ENCODE results near the gene GRIA2.
A peak's percentile ranks its signal among the peaks of the same experiment; 100 is the strongest.

GRIA2 gene

DNA sequence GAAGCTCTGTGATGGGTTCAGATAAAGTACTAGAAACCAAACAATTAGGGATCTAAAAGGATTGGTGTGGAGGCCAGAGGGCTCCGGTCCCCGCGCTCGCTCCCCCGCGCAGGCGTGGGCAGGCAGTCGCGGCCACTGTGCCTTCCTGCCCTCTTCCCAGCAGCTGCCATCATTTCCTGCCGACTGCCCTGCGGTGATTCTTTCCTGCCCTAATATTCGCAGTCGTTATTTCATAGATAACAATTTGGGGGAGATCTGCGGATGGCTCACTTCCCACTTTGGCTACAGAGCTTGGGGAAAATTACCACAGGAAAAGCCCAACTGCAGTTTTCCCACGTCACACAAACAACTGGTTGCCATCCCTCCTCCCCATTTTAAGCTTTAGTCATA lies 2.2 kb downstream of the GRIA2 start:
- Histone ChIP-seq H3K9me3 (ENCODE audit: control insufficient read depth, low read length) (no peaks in the 10 kb centered on the region), H3K14ac (ENCODE audit: low read length in 2 of 2) (no peak overlapping the region), H3K27ac (ENCODE audit: low read length, poor library complexity, severe bottlenecking) (no peak overlapping the region), H3K4me1 (ENCODE audit: control insufficient read depth, insufficient read depth, low read depth, low read length) (peaks cover 19% of the 10 kb centered on the region), H3K36me3 (ENCODE audit: control insufficient read depth in 1 of 2, insufficient read depth in 2 of 2, low read depth in 1 of 2, low read length in 2 of 2) (no peaks in the 10 kb centered on the region), H3K4me2 (ENCODE audit: low read length, poor library complexity, severe bottlenecking) (peak overlapping the region; percentile 98), H3K23ac (ENCODE audit: low read length in 2 of 2) (no peak overlapping the region), H3K27me3 (ENCODE audit: control insufficient read depth in 1 of 2, insufficient read depth in 1 of 2, low read length in 2 of 2) (peaks cover 22 to 50% of the 10 kb centered on the region in 2 experiments), H3K9ac (ENCODE audit: low read length) (peak overlapping the region; percentile 45), H2BK5ac (ENCODE audit: low read depth, low read length, poor library complexity, severe bottlenecking) (no peak overlapping the region), H3K4me3 (ENCODE audit: insufficient read depth in 1 of 2, low read depth in 1 of 2, low read length in 2 of 2) (peak overlapping the region; percentile 64 to 78), H2AK5ac (ENCODE audit: low read length, severe bottlenecking) (no peak overlapping the region), H2BK15ac (ENCODE audit: low read depth, poor library complexity, severe bottlenecking) (no peak overlapping the region), H2BK120ac (ENCODE audit: low read depth, low read length) (no peak overlapping the region), H3K4ac (ENCODE audit: low read depth in 1 of 2, low read length in 2 of 2) (no peak overlapping the region), H4K8ac (ENCODE audit: low read length) (no peak overlapping the region), H4K91ac (ENCODE audit: low read length) (no peak overlapping the region), H3K79me1 (replicated peaks; ENCODE audit: low read length, poor library complexity, severe bottlenecking) (no peaks in the 10 kb centered on the region), H2AFZ (ENCODE audit: low read depth, low read length) (no peak overlapping the region), H3K18ac (ENCODE audit: low read depth in 1 of 2, low read length in 2 of 2) (no peak overlapping the region), H2BK12ac (ENCODE audit: low read length in 2 of 2) (no peak overlapping the region)
- WGBS, result 6% methylated on average over 15 of the region's 15 CpGs
- no peak for DNase-seq

DNA sequence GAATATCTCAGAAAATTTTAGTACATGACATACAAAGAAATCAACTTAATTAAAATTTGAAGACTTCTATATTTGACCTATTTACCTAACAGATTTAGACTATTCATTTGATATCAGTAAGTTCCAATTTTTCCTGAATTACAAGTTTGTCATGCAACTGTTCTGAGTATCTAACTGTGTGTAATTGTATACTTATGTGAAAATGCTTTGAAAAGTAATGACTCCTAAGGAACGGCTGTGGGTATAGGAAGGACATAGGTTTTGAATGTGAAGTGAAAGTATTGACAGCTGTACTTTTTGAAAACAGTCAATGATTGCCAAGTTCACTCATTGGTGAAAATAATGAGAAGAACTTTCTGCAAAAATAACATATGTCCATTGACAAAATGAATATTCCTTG lies 2.9 kb downstream of the GRIA2 start:
- Histone ChIP-seq H3K4me1 (ENCODE audit: control insufficient read depth, insufficient read depth, low read depth, low read length) (peaks cover 19% of the 10 kb centered on the region), H3K18ac (ENCODE audit: low read depth in 1 of 2, low read length in 2 of 2) (no peak overlapping the region), H2AK5ac (ENCODE audit: low read length, severe bottlenecking) (no peak overlapping the region), H2AFZ (ENCODE audit: low read depth, low read length) (no peak overlapping the region), H3K9ac (ENCODE audit: low read length) (no peak overlapping the region), H3K14ac (ENCODE audit: low read length in 2 of 2) (no peak overlapping the region), H4K91ac (ENCODE audit: low read length) (no peak overlapping the region), H3K27ac (ENCODE audit: low read length, poor library complexity, severe bottlenecking) (no peak overlapping the region), H2BK12ac (ENCODE audit: low read length in 2 of 2) (no peak overlapping the region), H3K9me3 (ENCODE audit: control insufficient read depth, low read length) (no peaks in the 10 kb centered on the region), H3K27me3 (ENCODE audit: control insufficient read depth in 1 of 2, insufficient read depth in 1 of 2, low read length in 2 of 2) (peaks cover 22 to 50% of the 10 kb centered on the region in 2 experiments), H3K36me3 (ENCODE audit: control insufficient read depth in 1 of 2, insufficient read depth in 2 of 2, low read depth in 1 of 2, low read length in 2 of 2) (no peaks in the 10 kb centered on the region), H2BK120ac (ENCODE audit: low read depth, low read length) (no peak overlapping the region), H3K4me3 (ENCODE audit: insufficient read depth in 1 of 2, low read depth in 1 of 2, low read length in 2 of 2) (no peak overlapping the region), H3K4ac (ENCODE audit: low read depth in 1 of 2, low read length in 2 of 2) (no peak overlapping the region), H2BK5ac (ENCODE audit: low read depth, low read length, poor library complexity, severe bottlenecking) (no peak overlapping the region), H3K23ac (ENCODE audit: low read length in 2 of 2) (no peak overlapping the region), H4K8ac (ENCODE audit: low read length) (no peak overlapping the region), H3K4me2 (ENCODE audit: low read length, poor library complexity, severe bottlenecking) (no peak overlapping the region), H2BK15ac (ENCODE audit: low read depth, poor library complexity, severe bottlenecking) (no peak overlapping the region), H3K79me1 (replicated peaks; ENCODE audit: low read length, poor library complexity, severe bottlenecking) (no peaks in the 10 kb centered on the region)
- 88% methylated on average over 1 of the region's 1 CpG for WGBS
- DNase-seq, result no peak

DNA sequence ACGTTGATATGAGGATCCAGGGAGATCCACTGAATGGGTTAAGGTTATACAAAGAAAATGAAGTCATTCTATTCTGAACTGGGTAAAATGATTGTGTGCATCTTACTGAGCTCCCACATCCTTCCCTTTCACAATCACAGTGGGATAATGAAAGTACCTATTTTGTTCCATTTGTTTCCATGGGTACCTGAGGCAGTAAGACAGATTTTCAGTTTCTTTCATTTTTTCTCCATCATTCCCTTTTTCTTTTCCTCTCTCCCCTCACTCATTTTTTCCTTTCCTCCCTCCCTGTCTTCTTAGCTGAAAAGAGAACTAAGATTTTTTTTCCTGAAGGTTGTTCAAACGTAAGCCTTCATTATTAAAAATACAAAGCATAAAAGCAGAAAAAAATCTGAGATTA lies 4.6 kb downstream of the GRIA2 start:
- no peak for DNase-seq
- Histone ChIP-seq H3K36me3 (ENCODE audit: control insufficient read depth in 1 of 2, insufficient read depth in 2 of 2, low read depth in 1 of 2, low read length in 2 of 2) (no peaks in the 10 kb centered on the region), H3K9ac (ENCODE audit: low read length) (no peak overlapping the region), H2BK5ac (ENCODE audit: low read depth, low read length, poor library complexity, severe bottlenecking) (no peak overlapping the region), H2AK5ac (ENCODE audit: low read length, severe bottlenecking) (no peak overlapping the region), H3K23ac (ENCODE audit: low read length in 2 of 2) (no peak overlapping the region), H3K27ac (ENCODE audit: low read length, poor library complexity, severe bottlenecking) (no peak overlapping the region), H4K8ac (ENCODE audit: low read length) (no peak overlapping the region), H3K79me1 (replicated peaks; ENCODE audit: low read length, poor library complexity, severe bottlenecking) (no peaks in the 10 kb centered on the region), H2AFZ (ENCODE audit: low read depth, low read length) (no peak overlapping the region), H4K91ac (ENCODE audit: low read length) (no peak overlapping the region), H2BK12ac (ENCODE audit: low read length in 2 of 2) (no peak overlapping the region), H3K18ac (ENCODE audit: low read depth in 1 of 2, low read length in 2 of 2) (no peak overlapping the region), H3K4me1 (ENCODE audit: control insufficient read depth, insufficient read depth, low read depth, low read length) (peaks cover 16% of the 10 kb centered on the region), H3K4me2 (ENCODE audit: low read length, poor library complexity, severe bottlenecking) (no peak overlapping the region), H2BK120ac (ENCODE audit: low read depth, low read length) (no peak overlapping the region), H3K27me3 (ENCODE audit: control insufficient read depth in 1 of 2, insufficient read depth in 1 of 2, low read length in 2 of 2) (peaks cover 11 to 39% of the 10 kb centered on the region in 2 experiments), H3K9me3 (ENCODE audit: control insufficient read depth, low read length) (no peaks in the 10 kb centered on the region), H3K14ac (ENCODE audit: low read length in 2 of 2) (no peak overlapping the region), H3K4me3 (ENCODE audit: insufficient read depth in 1 of 2, low read depth in 1 of 2, low read length in 2 of 2) (no peak overlapping the region), H3K4ac (ENCODE audit: low read depth in 1 of 2, low read length in 2 of 2) (no peak overlapping the region), H2BK15ac (ENCODE audit: low read depth, poor library complexity, severe bottlenecking) (no peak overlapping the region)
- WGBS, result 40% methylated on average over 1 of the region's 2 CpGs

DNA sequence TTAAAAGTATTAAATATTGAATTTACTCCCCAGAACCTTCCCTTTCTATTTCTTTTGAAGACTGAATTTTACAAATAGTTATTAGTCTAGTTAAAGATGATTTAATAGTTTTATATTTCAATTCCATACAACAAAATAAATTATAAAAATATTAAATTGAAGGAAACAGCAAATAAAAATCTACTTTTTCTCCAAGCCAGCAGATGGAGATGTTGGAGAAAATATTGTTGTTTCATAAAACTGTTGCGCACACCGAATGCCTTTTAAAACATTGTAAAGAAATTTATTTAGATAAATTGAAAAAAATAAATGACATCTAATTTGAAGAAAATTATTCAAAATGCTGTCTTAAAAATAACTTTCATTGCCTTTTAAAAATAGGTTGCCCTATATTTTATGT lies 5.5 kb downstream of the GRIA2 start:
- no peaks in the 10 kb centered on the region for H3K36me3 ChIP-seq (ENCODE audit: control insufficient read depth in 1 of 2, insufficient read depth in 2 of 2, low read depth in 1 of 2, low read length in 2 of 2)
- no peak overlapping the region for H2BK5ac ChIP-seq (ENCODE audit: low read depth, low read length, poor library complexity, severe bottlenecking)
- no peak overlapping the region for H2BK12ac ChIP-seq (ENCODE audit: low read length in 2 of 2)
- DNase-seq, result no peak
- H4K91ac ChIP-seq (ENCODE audit: low read length), result no peak overlapping the region
- no peak overlapping the region for H2AK5ac ChIP-seq (ENCODE audit: low read length, severe bottlenecking)
- no peak overlapping the region for H3K14ac ChIP-seq (ENCODE audit: low read length in 2 of 2)
- no peak overlapping the region for H3K4ac ChIP-seq (ENCODE audit: low read depth in 1 of 2, low read length in 2 of 2)
- H3K9ac ChIP-seq (ENCODE audit: low read length), result no peak overlapping the region
- no peaks in the 10 kb centered on the region for H3K9me3 ChIP-seq (ENCODE audit: control insufficient read depth, low read length)
- H3K27ac ChIP-seq (ENCODE audit: low read length, poor library complexity, severe bottlenecking), result no peak overlapping the region
- peaks cover 11 to 30% of the 10 kb centered on the region in 2 experiments for H3K27me3 ChIP-seq (ENCODE audit: control insufficient read depth in 1 of 2, insufficient read depth in 1 of 2, low read length in 2 of 2)
- H3K4me2 ChIP-seq (ENCODE audit: low read length, poor library complexity, severe bottlenecking), result no peak overlapping the region
- no peak overlapping the region for H2BK15ac ChIP-seq (ENCODE audit: low read depth, poor library complexity, severe bottlenecking)
- H2AFZ ChIP-seq (ENCODE audit: low read depth, low read length), result no peak overlapping the region
- H3K23ac ChIP-seq (ENCODE audit: low read length in 2 of 2), result no peak overlapping the region
- H3K79me1 ChIP-seq (replicated peaks; ENCODE audit: low read length, poor library complexity, severe bottlenecking), result no peaks in the 10 kb centered on the region
- H3K18ac ChIP-seq (ENCODE audit: low read depth in 1 of 2, low read length in 2 of 2), result no peak overlapping the region
- H3K4me3 ChIP-seq (ENCODE audit: insufficient read depth in 1 of 2, low read depth in 1 of 2, low read length in 2 of 2), result no peak overlapping the region
- no peak overlapping the region for H2BK120ac ChIP-seq (ENCODE audit: low read depth, low read length)
- no peak overlapping the region for H4K8ac ChIP-seq (ENCODE audit: low read length)
- H3K4me1 ChIP-seq (ENCODE audit: control insufficient read depth, insufficient read depth, low read depth, low read length), result peaks cover 10% of the 10 kb centered on the region
- WGBS, result no CpG with 5 or more reads among the region's 2 CpGs

Data from mesenchymal stem cell (in vitro differentiated cells and primary cell).